HG03520 (cell line): ENCODE measurements around the gene NAALADL2.
"Not testable (repeated sequence)": the region's sequence is repeated elsewhere in the genome, so short reads cannot be mapped to it uniquely, and the experiment has no call there.

Experiments used
- ATAC-seq: cut with Tn5 transposase; IDR thresholded peaks from one replicate; pipeline ENCODE4 v1.9.1; 2021; ENCODE audit warnings: mild to moderate bottlenecking, moderate library complexity; ENCODE audit not compliant: unreplicated experiment

Gene NAALADL2

GRCh38 chr3:175460849-175461399 is 601.8 kb downstream of the NAALADL2 start:
- not testable (repeated sequence) for ATAC-seq

- ATAC-seq: no peak
These were observed 605.2 kb downstream of the NAALADL2 start for GRCh38 chr3:175464362-175464761.

- ATAC-seq: no peak
These were observed 610.0 kb downstream of the NAALADL2 start for GRCh38 chr3:175469124-175469523.

GRCh38 chr3:175475765-175476164 is 616.6 kb downstream of the NAALADL2 start:
- ATAC-seq: no peak

GRCh38 chr3:175476489-175476888 is 617.4 kb downstream of the NAALADL2 start:
- ATAC-seq: no peak

GRCh38 chr3:175477651-175478224 is 618.6 kb downstream of the NAALADL2 start:
- peak; percentile 74 for ATAC-seq

GRCh38 chr3:175478301-175478700 is 619.2 kb downstream of the NAALADL2 start:
- no peak for ATAC-seq

- no peak for ATAC-seq
These were observed 620.0 kb downstream of the NAALADL2 start for GRCh38 chr3:175479175-175479574.

GRCh38 chr3:175479800-175480199 is 620.7 kb downstream of the NAALADL2 start:
- no peak for ATAC-seq

- ATAC-seq: no peak
These were observed 625.5 kb downstream of the NAALADL2 start for GRCh38 chr3:175484666-175485065.

- no peak for ATAC-seq
These were observed 626.3 kb downstream of the NAALADL2 start for GRCh38 chr3:175485436-175485835.

- ATAC-seq: no peak
These were observed 627.1 kb downstream of the NAALADL2 start for GRCh38 chr3:175486255-175486654.

- ATAC-seq: no peak
These were observed 630.3 kb downstream of the NAALADL2 start for GRCh38 chr3:175489406-175489805.

GRCh38 chr3:175493301-175493700 is 634.2 kb downstream of the NAALADL2 start:
- no peak for ATAC-seq

- peak; percentile 61 for ATAC-seq
These were observed 636.2 kb downstream of the NAALADL2 start for GRCh38 chr3:175495331-175495730.

GRCh38 chr3:175502155-175502554 is 643.0 kb downstream of the NAALADL2 start:
- ATAC-seq: no peak

- no peak for ATAC-seq
These were observed 652.2 kb downstream of the NAALADL2 start for GRCh38 chr3:175511219-175511785.

- ATAC-seq: no peak
These were observed 653.6 kb downstream of the NAALADL2 start for GRCh38 chr3:175512700-175513099.

- peak; percentile 71 for ATAC-seq
These were observed 659.3 kb downstream of the NAALADL2 start for GRCh38 chr3:175518459-175518858.

GRCh38 chr3:175521406-175521805 is 662.3 kb downstream of the NAALADL2 start:
- ATAC-seq: no peak

GRCh38 chr3:175526191-175526590 is 667.1 kb downstream of the NAALADL2 start:
- no peak for ATAC-seq

GRCh38 chr3:175526609-175527280 is 667.6 kb downstream of the NAALADL2 start:
- no peak for ATAC-seq
